DMS79 treated with DMSO at 0.1 percent for 48 hours (cell line): Measurements from ENCODE around the gene SCAPER.

Experiments used
- DNase-seq: peaks from one replicate; lab custom pipeline; 2025; lab: John Stamatoyannopoulos, UW

SCAPER gene

GRCh38 chr15:76426941-76427340, 478.2 kb downstream of the SCAPER start:
- DNase-seq: no peak

- DNase-seq: no peak
Measured at GRCh38 chr15:76418352-76419140, 486.6 kb downstream of the SCAPER start.

- no peak for DNase-seq
Measured at GRCh38 chr15:76401285-76401684, 503.9 kb downstream of the SCAPER start.

GRCh38 chr15:76398317-76399104, 506.6 kb downstream of the SCAPER start:
- peak; percentile 83 for DNase-seq

DNA sequence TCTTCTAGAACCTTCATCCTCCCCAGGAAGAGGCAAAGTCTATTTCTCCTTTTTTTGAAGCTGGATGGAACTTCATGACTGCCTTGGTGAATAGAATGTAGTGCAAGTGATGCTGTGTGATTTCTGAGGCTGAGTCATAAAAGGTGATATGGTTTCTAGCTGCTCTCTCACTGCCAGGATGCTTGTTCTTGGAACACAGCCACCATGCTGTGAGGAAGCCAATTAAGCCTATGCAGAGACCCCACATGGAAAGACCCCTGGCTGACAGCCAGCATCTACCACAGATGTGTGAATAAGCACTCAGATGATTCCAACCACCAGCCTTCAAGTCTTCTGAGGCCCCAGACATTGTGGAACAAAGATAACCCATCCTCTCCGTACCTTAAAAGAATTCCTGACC, 511.5 kb downstream of the SCAPER start:
- peak; percentile 66 for DNase-seq

DNA sequence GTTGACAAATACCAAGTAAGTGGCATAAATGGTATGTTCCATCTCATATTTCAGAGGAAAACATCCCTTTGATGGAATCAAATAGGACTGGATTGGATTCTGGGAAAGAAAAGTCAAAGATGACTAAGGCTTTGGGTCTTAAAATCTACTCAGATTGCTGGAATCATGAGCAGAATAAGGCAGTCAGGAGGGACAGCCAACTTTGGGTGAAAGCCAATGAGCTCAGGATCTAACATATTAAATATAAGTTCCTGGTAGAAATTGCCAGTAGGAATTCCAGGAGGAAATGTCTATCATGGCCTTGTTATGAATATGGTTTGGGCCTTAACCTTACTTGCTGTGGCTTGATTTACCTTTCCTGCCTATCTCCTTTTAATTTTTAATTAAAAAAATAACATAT, 513.3 kb downstream of the SCAPER start:
- DNase-seq: no peak

GRCh38 chr15:76391309-76391708, 513.8 kb downstream of the SCAPER start:
- no peak for DNase-seq

DNA sequence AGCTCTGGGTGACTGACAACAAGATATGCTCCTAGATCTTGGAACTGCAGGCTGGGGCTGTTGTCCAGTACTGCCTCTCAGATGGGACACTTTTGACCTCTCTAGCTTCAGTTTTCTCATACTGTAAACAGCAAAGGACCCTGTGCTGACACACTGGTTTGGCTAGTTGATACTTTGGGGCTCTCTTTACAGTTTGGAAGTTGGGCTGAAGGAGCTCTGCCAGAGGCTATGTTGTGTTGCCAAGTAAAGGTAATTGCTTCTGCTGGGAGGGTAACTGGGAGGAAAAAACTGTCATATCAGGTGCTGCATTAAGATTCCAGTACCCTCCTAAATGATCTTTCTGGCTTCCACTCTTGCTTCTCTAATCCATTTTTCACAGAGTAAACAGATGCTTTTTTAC, 514.6 kb downstream of the SCAPER start:
- DNase-seq: no peak

- DNase-seq: no peak
Measured at GRCh38 chr15:76386926-76387325, 518.2 kb downstream of the SCAPER start.

- no peak for DNase-seq
Measured at GRCh38 chr15:76386178-76386577, 519.0 kb downstream of the SCAPER start.

- DNase-seq: no peak
Measured at GRCh38 chr15:76384409-76384808, 520.7 kb downstream of the SCAPER start.

GRCh38 chr15:76382987-76383728, 522.0 kb downstream of the SCAPER start:
- DNase-seq: no peak

- no peak for DNase-seq
Measured at GRCh38 chr15:76381366-76381765, 523.8 kb downstream of the SCAPER start.

GRCh38 chr15:76380249-76380648, 524.9 kb downstream of the SCAPER start:
- no peak for DNase-seq

DNA sequence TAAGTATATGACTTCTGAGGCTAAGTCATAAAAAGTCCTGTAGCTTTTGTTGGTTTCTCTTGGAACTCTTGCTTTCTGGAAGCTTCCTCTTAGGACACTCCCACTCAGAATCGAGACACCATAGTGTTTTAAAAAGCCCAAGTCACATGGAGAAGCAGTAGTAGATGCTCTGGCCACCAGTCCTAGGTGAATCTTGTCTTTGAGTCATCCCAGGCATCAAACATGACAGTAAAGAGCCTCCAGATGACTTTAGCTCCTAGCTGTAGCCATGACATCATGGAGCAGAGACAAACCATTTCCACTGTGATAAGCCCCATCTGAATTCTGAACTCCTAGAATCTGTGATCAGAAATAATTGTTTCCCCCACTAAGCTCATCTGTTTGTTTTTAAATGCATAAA, 526.4 kb downstream of the SCAPER start:
- no peak for DNase-seq

- DNase-seq: no peak
Measured at GRCh38 chr15:76377751-76378150, 527.4 kb downstream of the SCAPER start.

GRCh38 chr15:76377217-76377616, 527.9 kb downstream of the SCAPER start:
- DNase-seq: no peak

- no peak for DNase-seq
Measured at GRCh38 chr15:76376816-76377215, 528.3 kb downstream of the SCAPER start.

DNA sequence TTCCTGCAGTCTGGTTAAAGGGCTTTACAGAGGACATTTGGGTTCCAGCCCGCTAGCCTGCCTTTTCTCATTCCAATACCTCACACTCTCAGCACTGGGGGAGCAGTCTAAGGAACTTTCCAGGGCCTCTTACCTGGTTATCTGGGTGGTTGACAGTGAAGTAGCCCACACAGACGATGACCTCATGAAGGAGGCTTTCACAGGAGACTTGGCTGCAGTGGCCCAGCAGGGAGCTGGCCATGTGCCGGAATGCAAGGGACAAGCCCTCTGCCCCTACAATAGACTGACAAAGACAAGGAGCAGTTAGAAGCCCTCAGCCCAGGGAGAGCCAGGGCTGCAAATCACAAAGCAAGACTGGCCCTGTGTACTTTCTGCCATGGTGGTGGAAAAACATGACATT, 529.1 kb downstream of the SCAPER start:
- DNase-seq: no peak

DNA sequence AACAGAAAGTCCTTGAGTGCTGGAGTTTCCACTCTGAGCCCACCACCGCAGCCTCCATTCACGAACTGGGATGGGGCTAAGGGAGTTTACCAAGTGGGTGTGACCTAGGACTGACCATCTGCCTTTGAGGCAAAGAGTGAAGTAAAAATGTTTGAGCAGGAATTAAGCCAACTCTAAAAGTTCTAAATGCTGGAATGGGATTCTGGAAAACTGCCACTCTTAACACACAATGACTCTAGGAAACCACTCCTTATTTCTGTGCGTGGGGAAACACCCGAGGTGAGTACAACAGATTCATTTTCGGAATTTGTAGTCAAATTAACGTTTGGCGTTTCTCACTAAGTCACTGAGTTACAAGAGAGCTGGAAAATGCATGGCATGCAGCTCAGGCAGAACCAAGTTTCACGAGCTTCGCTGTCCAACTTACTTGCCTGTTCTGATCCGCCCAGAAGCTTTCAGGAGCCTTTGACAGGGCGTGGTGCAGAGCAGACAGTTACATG, 537.0 kb downstream of the SCAPER start:
- DNase-seq: no peak

- peak; percentile 64 for DNase-seq
Measured at GRCh38 chr15:76366714-76367113, 538.4 kb downstream of the SCAPER start.

DNA sequence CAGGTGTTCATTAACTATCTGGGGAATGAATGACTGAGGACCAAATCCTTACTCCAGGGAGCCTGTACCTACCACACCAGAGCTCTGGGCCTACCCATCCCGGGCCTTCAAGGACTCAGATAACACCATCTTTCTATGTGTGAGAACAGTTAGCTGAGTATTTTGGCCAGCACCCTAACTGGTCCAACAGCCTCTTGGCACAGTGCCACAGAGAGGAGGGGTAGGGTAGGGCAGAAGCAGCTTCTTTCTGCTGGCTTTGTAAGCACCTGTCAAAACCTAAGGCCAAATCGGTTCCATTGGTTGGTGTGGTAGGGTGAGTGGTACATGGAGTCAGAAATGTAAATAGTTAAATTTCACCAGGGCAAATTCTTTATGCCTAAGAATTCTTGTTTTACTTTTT, 541.9 kb downstream of the SCAPER start:
- no peak for DNase-seq

- no peak for DNase-seq
Measured at GRCh38 chr15:76360416-76360815, 544.7 kb downstream of the SCAPER start.
